Liver (tissue), 3 donors: ENCODE results near the gene IFNLR1.

Experiments
- CTCF ChIP-seq: fragments of 150-350 bp; IDR thresholded peaks from 2 replicates; pipeline ENCODE4 v1.5.1; 2017; ENCODE audit warnings: improper control_type of control experiment, low read depth, low read length; ENCODE audit not compliant: missing input control
- EGR1 ChIP-seq, 2 donors: IDR thresholded peaks; 2 replicates each; pipeline ENCODE4 v1.6.1; 2016 to 2018; ENCODE audit warnings: antibody characterized with exemption in 2 of 2, low read depth in 2 of 2
- REST ChIP-seq: IDR thresholded peaks from 2 replicates; pipeline ENCODE4 v1.6.1; 2016; ENCODE audit warnings: antibody characterized with exemption, mild to moderate bottlenecking
- donor health status: healthy.
- donor health status: healthy.

GRCh38 chr1:24134376-24134775 lies 52.7 kb downstream of the IFNLR1 start:
- TF ChIP-seq REST (no peak), CTCF (no peak), EGR1 (IDR thresholded peaks at IDR 0.05; ENCODE audit: low read depth in 2 of 2) (no peak)
